ENCODE measurements around the gene JHY. TPM values are rescaled to one million over a fixed set of nuclear protein-coding genes. Genes with fewer than 3 reads are reported as not detected.

The JHY gene
- 0.42 and 0.89 TPM in 2 replicates for total RNA-seq

GRCh38 chr11:122882189-122882856 lies at the start of gene JHY:
Gene JHY (plus strand): TSS chr11:122882759. CDS start chr11:122885850, 3,091 bp downstream.

GRCh38 chr11:122981388-122982264 lies 99.1 kb downstream of the JHY start, which contains the start of gene BSX:
Gene BSX (minus strand): TSS chr11:122981834. CDS start chr11:122981671, 163 bp downstream.

Other genes starting within 250 kb of the JHY start
- gene UBASH3B, start 227.0 kb upstream of the JHY start, total RNA-seq, result 19.0 and 32.7 TPM in 2 replicates
- 1.2 TPM in 1 of 2 replicates, not detected in the other for gene CRTAM, start 44.3 kb upstream of the JHY start, total RNA-seq
- gene BSX, start 99.1 kb downstream of the JHY start, total RNA-seq, result not detected in 2 replicates
- 1,483 and 1,720 TPM in 2 replicates for gene HSPA8, start 179.4 kb downstream of the JHY start, total RNA-seq

Data from smooth muscle cell of the umbilical artery (primary cell).